Astrocyte (in vitro differentiated cells and primary cell): ENCODE results near the gene ZNF212.

ENCODE experiments used
- EZH2 ChIP-seq: IDR thresholded peaks from 2 replicates; pipeline ENCODE4 v1.6.1; 2012; ENCODE audit warnings: mild to moderate bottlenecking, low read length, inconsistent platforms; ENCODE audit not compliant: insufficient read depth
- TF ChIP-seq, protein P1 (sequence below): IDR thresholded peaks from 2 replicates; pipeline ENCODE4 v1.5.1; 2011; ENCODE audit warnings: low read depth, mild to moderate bottlenecking, inconsistent platforms, low read length, moderate library complexity; ENCODE audit not compliant: insufficient read depth

DNA sequence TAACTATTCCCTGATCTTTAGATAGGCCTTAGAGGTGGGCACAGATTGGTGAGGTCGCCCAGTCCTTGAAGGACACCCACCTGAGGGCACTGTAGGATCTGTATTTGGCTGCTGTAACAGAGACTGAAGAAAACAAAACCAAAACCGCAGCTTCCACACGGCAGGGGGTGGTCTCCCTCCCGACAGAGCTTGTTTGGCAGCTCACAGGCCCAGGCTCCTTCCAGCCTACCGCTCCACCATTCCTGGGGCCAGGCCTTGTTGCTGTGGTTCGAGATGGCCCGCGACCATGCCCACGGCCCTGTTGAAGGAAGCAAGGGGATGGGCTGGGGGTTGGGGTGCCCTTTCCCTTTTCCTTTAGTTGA, 53.0 kb downstream of the ZNF212 start:
- TF ChIP-seq, protein P1, sequence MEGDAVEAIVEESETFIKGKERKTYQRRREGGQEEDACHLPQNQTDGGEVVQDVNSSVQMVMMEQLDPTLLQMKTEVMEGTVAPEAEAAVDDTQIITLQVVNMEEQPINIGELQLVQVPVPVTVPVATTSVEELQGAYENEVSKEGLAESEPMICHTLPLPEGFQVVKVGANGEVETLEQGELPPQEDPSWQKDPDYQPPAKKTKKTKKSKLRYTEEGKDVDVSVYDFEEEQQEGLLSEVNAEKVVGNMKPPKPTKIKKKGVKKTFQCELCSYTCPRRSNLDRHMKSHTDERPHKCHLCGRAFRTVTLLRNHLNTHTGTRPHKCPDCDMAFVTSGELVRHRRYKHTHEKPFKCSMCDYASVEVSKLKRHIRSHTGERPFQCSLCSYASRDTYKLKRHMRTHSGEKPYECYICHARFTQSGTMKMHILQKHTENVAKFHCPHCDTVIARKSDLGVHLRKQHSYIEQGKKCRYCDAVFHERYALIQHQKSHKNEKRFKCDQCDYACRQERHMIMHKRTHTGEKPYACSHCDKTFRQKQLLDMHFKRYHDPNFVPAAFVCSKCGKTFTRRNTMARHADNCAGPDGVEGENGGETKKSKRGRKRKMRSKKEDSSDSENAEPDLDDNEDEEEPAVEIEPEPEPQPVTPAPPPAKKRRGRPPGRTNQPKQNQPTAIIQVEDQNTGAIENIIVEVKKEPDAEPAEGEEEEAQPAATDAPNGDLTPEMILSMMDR: no peak
- no peak for TF ChIP-seq EZH2
